Cardiac septum (tissue), 1 donor: ENCODE data around the gene TRPM3. TPM values are rescaled to one million over a fixed set of nuclear protein-coding genes. Genes with fewer than 3 reads are reported as not detected.

ENCODE experiments used
- DNase-seq: peaks from one replicate; pipeline ENCODE4 v3.0.0-alpha.2; 2020; ENCODE audit warnings: low spot score
- intact Hi-C: fragments of 100-400 bp; cut with DNase I; formaldehyde crosslinking; loops from one replicate; pipeline ENCODE4 v1.14.0; 2022
- total RNA-seq: library from RNA; stranded (reverse); fragmentation: NEBNext Ultra II Directional; extraction: Animal tissue kit (Norgen Biotek cat#: 25700); gene quantifications from one replicate; pipeline ENCODE4 v1.2.1, GENCODE V29; 2021
- donor health status: DM: no; HTN: no; CAD: no.

The TRPM3 gene
- total RNA-seq, 1 donor from 2014 or later = 0.51 TPM

DNA sequence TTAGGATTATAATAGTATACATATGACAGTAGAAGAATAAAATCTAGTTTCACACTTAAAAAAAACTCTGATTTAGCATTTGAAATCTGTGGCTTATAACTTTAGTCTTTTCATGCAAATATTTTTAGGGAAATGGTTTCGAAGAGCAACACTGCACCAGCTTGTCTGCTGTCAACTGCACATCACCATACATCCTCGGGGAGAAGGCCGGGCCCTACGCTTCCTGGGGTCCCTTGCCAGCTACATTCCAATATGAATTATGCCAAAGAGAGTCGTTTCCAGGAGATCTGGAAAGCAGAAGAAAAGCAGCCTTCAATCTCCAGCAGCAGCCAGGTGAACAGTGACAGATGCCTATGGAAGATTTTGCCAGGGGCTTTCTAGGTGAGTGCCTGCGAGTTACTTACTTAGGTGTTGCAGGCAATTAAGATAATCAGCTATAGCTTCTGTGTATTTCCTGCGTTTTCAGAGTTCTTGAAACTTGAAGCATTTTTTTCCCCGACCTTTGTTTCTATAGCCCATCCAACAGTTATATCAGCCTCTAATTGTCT, 166.8 kb downstream of the TRPM3 start:
- DNase-seq = no peak
- intact Hi-C loops = no loop called here

DNA sequence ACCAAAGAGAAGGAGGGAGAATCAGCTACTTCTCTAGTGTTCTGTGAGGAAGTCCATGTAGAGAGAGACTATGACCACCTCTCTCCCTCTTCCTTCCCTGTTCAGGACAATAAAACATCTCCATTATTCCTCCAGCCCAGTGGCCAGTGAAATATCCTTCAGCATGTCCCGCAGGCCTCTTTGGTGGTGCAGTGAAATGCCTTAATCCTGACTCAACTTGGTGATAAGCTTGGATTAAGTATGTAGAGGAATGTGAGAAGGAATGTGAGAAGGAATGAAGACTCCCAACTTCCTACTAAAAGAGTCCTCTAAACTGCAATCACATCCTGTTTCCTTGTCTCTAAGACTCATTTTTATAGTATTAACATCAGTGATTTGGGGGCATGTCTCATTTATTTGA, 167.3 kb downstream of the TRPM3 start:
- no peak for DNase-seq
- intact Hi-C loops = no loop called here

DNA sequence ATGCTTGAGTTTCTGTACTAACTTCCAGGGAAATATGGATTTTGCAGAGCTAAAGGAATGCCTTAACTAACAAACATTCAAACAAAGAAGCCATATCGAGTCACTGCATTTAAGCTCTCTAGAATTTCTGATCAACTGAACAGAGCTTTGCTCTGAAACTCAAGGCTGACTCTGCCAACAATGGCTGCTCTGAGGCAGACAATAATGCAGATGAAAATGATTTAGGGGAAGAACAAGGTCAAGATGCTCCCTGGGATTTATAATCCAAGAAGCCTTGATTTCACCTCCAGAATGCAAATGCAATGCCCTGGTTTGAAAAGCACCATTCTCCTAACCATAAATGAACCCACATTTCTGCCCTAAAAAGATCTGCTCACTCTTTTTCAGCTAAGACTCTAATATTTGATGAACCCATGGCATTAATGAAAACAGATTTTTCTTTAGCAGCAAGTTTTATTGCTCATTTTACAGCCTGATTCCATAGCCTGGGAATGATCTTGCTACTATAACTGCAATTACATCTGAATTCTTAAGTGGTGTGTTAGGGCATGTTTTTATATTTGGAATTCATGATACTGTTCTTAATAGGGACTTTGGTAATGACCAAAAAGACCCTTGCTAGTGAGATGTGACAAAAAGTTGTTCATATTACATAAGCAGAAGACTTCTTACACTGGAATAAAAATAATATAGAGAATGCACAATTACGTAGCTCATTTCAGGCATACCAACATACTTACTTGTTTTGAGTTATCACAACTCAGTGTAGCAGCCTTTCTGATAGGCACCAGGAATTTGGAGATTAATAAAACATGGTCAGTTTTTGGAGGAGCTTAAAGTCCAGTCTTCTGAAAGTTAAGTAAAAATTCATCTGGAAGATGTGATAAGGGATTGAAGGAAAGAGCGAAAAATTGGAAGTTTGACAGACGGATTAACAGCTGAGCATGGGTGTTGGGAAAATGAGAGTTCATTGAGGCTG, 169.4 kb downstream of the TRPM3 start:
- no peak for DNase-seq
- intact Hi-C loops = no loop called here

DNA sequence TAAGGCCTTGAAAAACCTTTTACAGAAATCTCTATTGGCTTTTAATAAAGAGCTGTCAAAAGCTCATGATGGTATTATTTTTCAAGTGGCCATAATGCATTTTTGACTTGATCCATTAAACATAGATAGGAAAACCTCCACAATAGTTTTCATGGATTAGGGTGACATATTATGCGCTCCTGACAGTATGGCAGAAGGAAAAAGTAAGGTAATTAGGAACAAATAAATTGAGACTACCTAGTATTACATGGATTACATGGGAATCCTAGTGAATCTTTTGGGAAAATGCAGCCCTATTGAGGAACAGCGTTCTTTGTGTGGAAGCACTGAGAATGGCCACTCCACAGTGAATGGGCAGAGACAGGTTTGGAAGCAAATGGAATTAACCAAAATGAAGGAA, 171.2 kb downstream of the TRPM3 start:
- intact Hi-C loops = no loop called here
- no peak for DNase-seq

DNA sequence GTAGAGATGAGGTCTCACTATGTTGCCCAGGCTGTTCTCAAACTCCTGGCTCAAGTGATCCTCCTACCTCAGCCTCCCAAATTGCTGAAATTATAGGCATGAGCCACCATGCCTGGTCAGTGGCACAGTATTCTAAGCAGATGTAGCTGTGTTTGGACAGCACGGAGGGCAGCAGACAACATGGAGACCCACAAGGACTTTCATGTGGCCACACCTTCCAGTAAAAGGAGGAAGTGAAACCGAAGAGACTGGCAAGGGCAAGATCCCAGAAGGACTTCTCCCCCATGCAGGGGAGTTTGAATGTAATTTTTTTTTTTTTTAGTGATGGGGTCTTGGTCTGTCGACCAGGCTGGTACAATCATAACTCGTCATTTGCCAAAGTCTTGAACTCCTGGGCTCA, 172.2 kb downstream of the TRPM3 start:
- no peak for DNase-seq
- intact Hi-C loops = no loop called here

- no peak for DNase-seq
- intact Hi-C loops = no loop called here
These were observed 172.7 kb downstream of the TRPM3 start for GRCh38 chr9:70948744-70949143.

DNA sequence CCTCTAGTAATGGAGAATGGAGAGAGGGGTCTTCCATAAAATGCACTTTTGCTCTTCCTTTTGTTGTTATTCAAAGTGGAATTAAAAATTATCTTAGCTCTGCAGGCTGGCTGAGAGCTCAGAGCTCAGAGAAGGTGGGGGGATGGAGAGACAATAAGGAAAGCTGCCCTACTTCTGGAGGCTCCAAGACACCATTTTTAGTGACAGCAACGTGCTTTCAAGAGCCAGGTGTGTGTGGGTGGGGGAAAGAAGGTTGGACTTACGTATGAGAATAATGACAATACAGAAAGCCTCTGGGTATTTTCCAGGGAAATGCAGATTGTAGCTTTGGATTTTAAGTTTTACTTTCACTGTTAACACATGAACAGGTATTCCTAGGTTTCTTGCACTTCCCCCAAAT, 173.9 kb downstream of the TRPM3 start:
- DNase-seq = no peak
- intact Hi-C loops = no loop called here

DNA sequence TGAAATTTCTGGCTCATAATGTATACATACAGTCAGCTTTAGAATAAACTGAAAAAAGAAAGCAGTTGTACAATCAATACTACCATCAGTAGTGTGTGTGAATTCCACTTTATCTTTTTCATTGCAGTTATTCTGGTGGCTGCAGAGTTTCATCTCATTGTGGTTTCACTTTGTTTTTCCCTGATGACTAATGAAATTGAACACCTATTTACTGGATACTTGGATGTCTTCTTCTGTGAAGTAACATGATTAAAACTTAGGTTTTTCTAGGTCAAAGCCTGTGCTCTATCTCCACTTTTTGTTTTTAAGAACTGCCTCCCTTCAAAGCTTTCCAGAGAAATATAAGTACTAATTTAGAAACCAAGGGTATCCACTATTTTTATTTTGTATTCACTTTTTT, 174.3 kb downstream of the TRPM3 start:
- intact Hi-C loops = no loop called here
- no peak for DNase-seq

DNA sequence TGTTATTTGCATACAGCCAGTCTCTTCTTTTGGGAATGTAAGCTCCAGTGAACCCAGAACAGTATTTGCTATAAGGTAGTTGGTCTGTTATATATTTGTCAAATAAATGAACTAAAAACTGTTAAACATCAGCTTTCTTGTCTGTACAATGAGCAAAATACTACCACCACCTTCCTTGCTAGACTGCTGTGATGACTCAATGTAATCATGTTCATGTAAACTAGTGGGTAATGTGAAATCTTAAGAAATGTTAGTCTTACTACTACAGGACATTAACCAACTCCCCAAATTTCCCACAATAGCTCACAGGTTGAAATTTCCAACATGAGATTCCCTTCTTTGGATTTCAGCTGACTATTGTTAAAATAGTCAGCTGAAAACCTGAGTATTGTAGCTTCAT, 176.1 kb downstream of the TRPM3 start:
- intact Hi-C loops = no loop called here
- DNase-seq = no peak

DNA sequence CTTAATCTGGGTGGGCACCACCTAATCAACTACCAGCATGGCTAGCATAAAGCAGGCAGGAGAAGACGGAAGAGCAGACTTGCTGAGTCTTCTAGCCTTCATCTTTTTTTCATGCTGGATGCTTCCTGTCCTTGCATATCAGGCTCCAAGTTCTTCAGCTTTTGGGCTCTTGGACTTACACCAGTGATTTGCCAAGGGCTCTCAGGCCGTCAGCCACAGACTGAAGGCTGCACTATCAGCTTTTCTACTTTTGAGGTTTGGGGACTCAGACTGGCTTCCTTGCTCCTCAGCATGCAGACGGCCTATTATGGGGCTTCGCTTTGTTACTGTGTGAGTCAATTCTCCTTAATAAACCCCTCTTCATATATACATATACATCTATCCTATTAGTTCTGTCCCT, 180.2 kb downstream of the TRPM3 start:
- DNase-seq = no peak
- intact Hi-C loops = no loop called here

DNA sequence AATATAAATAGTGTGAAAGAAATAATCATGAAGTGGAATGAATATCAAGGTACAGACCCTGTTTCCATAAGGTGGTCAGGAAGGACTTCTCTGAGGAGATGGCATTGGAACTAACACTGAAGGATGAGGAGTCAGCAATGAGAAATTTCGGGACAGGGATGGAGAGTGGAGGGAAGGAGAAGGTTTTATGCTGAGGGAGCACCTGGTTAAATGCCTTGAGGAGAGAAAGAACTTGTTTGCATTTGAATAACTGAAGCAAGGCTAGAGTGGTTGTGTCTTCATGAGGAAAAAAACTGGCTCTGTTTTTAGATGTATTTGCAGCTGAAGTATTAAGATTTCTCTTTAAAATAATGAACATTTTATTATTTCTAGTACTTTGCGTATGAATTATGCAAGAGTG, 180.8 kb downstream of the TRPM3 start:
- intact Hi-C loops = no loop called here
- DNase-seq = no peak

DNA sequence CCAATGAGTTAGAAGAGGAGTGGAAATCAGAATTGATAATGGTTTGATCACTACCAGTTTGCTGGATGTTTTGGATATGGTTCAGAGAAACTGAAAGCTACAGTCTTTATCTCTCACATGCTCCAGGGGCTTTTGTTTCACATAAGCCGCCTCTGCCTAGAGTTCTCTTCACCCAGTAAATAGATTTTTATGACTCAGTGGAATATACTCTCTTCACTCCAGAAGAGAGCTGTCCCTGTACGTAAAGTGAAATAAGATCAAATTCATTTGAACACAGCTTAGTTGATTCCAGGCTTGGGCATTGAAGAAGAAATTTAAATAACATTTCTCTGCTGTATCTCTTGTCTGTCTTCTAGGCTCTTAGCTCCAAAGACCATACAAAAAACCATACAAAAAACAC, 184.9 kb downstream of the TRPM3 start:
- no peak for DNase-seq
- intact Hi-C loops = no loop called here

DNA sequence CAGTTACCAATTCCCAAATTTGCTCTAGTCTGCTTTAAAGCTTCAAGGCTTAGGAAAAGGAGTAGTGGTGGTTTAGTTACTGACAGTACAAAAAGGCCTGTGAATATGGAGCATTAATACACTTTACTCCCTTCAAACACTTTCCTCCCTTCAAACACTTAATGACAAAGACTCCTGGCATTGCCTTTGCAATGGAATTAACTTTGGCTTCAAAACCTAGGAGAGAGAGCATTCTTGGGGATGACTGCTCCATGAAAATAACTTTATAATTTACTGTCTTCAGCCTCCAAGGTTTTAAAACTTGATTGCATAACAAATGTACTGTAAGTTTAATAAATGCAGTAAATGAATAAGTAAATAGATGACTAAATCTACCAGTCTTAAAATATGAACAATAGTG, 185.6 kb downstream of the TRPM3 start:
- intact Hi-C loops = no loop called here
- no peak for DNase-seq

DNA sequence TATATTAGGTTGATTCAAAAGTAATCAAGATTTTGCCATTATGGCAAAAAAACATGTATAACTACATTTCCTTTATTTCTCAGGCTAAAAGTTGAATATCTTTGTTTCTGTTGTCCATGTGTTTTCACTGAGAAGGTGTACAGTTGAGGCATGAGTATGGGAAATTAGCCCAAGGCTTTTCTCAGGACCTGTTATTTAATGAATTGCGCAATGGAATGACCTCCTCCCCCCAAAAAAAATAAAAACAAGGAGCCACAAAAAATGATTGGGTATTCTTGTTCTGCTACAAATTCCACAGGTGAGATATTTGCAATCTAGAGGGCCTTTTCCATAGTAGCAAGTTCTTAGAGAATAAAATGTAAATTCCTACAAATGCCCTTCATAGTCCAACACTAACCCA, 186.8 kb downstream of the TRPM3 start:
- intact Hi-C loops = no loop called here
- no peak for DNase-seq

DNA sequence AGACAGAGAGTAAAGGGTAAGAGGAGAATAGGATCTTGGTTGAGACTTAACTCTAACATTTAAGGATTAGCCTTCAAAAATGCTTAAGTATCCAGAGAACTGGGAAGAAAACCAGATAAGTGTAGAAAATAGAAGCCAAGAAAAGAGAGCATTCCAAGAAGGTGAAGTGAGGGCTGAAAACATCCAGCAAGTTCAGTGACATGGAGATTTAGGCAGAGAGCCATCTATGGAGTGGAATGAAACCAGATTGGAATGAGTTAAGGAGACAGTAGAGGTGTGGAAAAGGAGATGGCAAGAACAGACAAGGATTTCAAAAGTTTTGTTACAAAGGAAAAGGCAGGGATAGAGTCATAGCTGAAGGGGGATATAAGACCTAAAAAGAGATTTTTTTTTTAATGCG, 188.1 kb downstream of the TRPM3 start:
- intact Hi-C loops = no loop called here
- no peak for DNase-seq

DNA sequence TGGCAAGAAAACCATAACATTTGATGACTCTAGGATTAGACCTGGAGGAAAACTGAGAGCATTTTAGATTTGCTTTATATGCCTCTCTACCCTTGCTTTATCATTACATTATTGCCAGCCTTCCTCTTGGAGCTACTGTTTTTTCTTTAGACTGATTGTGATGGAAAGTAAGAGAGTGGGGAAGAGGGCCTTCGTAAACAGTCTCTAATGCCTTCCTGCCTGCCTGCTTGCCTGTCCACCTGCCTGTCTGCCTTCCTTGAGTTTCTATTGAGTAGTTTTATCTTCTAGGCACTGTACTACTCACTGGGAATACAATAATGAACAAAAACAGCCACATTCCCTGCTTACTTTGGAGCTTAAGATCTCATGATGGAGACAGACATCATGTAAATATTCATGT, 189.3 kb downstream of the TRPM3 start:
- intact Hi-C loops = no loop called here
- DNase-seq = no peak

GRCh38 chr9:70927530-70927929, 193.9 kb downstream of the TRPM3 start:
- no peak for DNase-seq
- intact Hi-C loops = loop anchor here (5.0 to 10.0 kb wide), 3 partner anchors 67 to 320 kb away; no protein-coding TSS in a partner anchor

DNA sequence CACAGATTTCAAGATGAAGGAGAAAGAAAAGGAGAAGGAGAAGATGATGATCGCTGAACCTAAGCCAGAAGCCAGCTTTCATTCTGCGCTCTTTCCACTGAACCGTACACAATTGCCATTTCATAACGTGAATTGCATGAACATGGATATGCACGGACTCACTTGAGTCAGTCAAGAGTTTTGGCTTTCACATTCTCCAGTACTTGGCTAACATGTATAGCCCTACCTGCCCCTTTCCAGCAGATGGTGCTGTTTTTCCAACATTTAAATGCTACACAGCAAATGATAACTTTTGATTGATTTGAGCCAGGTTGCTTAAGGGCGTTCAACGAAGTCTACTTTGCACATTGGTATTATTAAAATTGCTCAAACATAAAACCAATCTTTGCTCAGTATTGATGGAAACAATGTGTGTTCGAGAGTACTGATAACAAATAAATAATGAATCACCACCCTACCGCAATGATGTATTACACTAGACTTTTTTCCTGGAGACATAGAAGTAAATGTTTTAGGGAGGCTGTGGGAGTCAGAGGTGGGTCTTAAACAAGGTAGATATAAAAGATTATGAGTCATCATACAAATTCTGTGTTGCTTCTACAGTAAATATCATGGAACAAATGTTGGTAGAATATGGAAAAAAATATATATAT, 196.4 kb downstream of the TRPM3 start:
- DNase-seq = no peak
- intact Hi-C loops = loop anchor here (5.0 to 10.0 kb wide), 3 partner anchors 70 to 322 kb away; no protein-coding TSS in a partner anchor

GRCh38 chr9:70924380-70924779, 197.0 kb downstream of the TRPM3 start:
- intact Hi-C loops = loop anchor here (10.0 kb wide), 2 partner anchors 70 to 280 kb away; no protein-coding TSS in a partner anchor
- DNase-seq = no peak

DNA sequence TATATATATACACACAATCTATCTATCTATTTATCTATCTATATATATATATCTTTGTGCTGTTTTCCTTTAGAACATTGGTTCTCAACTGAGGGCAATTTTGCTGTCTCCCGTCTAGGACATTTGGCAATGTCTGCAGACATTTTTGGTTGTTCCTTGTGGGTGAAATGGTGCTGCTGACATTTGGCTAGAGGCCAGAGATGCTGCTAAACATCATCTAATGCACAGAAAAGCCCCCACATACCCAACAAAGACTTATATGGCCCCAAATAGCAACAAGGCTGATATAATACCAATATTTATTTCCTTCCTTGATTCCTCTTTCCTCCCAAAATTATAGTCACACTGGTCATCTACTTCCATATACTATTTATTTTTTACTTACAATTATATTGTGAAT, 197.5 kb downstream of the TRPM3 start:
- intact Hi-C loops = loop anchor here (10.0 kb wide), 2 partner anchors 71 to 279 kb away; no protein-coding TSS in a partner anchor
- DNase-seq = no peak
